Fibroblast of lung (primary cell): Measurements from ENCODE around the gene PZP. TPM values are rescaled to one million over a fixed set of nuclear protein-coding genes. Genes with fewer than 3 reads are reported as not detected.

ENCODE experiments used
- DNase-seq, 2 donors: peaks; one replicate each; pipeline versions ENCODE4 v3.0.0 to v3.0.0-alpha.2; 2010; ENCODE audit warnings: low read depth in 2 of 2
- H2AFZ ChIP-seq: 2 replicates; pipeline ENCODE4 v1.5.1; 2012; ENCODE audit warnings: low read length, control low read depth, inconsistent platforms
- H3K27ac ChIP-seq: 2 replicates; pipeline ENCODE4 v1.5.1; 2011; ENCODE audit warnings: low read length, control low read depth; ENCODE audit not compliant: insufficient read depth
- H3K27me3 ChIP-seq: 2 replicates; pipeline ENCODE4 v1.5.1; 2011; ENCODE audit warnings: mild to moderate bottlenecking, low read length; ENCODE audit not compliant: control insufficient read depth, insufficient read depth
- H3K36me3 ChIP-seq: 2 replicates; pipeline ENCODE4 v1.5.1; 2011; ENCODE audit warnings: low read length; ENCODE audit not compliant: control insufficient read depth, insufficient read depth
- H3K4me1 ChIP-seq: 2 replicates; pipeline ENCODE4 v1.5.1; 2011; ENCODE audit warnings: low read length; ENCODE audit not compliant: control insufficient read depth, insufficient read depth; ENCODE audit errors: extremely low read depth
- H3K4me2 ChIP-seq: 2 replicates; pipeline ENCODE4 v1.5.1; 2011; ENCODE audit warnings: low read length, control low read depth; ENCODE audit not compliant: insufficient read depth; ENCODE audit errors: extremely low read depth
- H3K4me3 ChIP-seq, 4 experiments: fragments of 200-600 bp in 1 of 4; sonication (generic) in 1 of 4; replicated peaks in 1 of 4; 2 replicates each; pipeline ENCODE4 v1.5.1; 2011 to 2016; ENCODE audit warnings: low read length in 4 of 4, low read depth in 3 of 4, mild to moderate bottlenecking in 3 of 4, control low read depth in 2 of 4, inconsistent platforms in 1 of 4, mixed read lengths in 1 of 4; ENCODE audit not compliant: insufficient read depth in 1 of 4; ENCODE audit errors: control extremely low read depth in 1 of 4
- H3K79me2 ChIP-seq: 2 replicates; pipeline ENCODE4 v1.5.1; 2012; ENCODE audit warnings: mild to moderate bottlenecking, low read length, inconsistent platforms; ENCODE audit not compliant: control insufficient read depth, insufficient read depth
- H3K9ac ChIP-seq: 2 replicates; pipeline ENCODE4 v1.5.1; 2011; ENCODE audit warnings: mild to moderate bottlenecking, low read length, control low read depth; ENCODE audit not compliant: insufficient read depth
- H3K9me3 ChIP-seq: 2 replicates; pipeline ENCODE4 v1.5.1; 2012; ENCODE audit warnings: low read depth, low read length; ENCODE audit not compliant: control insufficient read depth, insufficient read depth
- H4K20me1 ChIP-seq: 2 replicates; pipeline ENCODE4 v1.5.1; 2011; ENCODE audit warnings: low read length; ENCODE audit not compliant: control insufficient read depth, insufficient read depth; ENCODE audit errors: extremely low read depth
- CTCF ChIP-seq, 2 donors: IDR thresholded peaks in 1 of 2; conservative IDR thresholded peaks in 1 of 2; 1 replicate in 1 of 2; 2 replicates in 1 of 2; pipeline ENCODE4 v1.5.1; 2011 to 2012; ENCODE audit warnings: low read length in 2 of 2, control low read depth in 1 of 2, inconsistent platforms in 1 of 2, low read depth in 1 of 2, mild to moderate bottlenecking in 1 of 2
- EZH2 ChIP-seq: IDR thresholded peaks from 2 replicates; pipeline ENCODE4 v1.5.1; 2012; ENCODE audit warnings: low read length, control low read depth, mild to moderate bottlenecking; ENCODE audit errors: missing control alignments
- polyA plus RNA-seq, 2 donors: library from polyadenylated mRNA; depleted of rRNA in 1 of 2; stranded (reverse) in 1 of 2; unstranded in 1 of 2; fragments of >200 nt; gene quantifications; 2 replicates each; pipeline ENCODE4 v1.2.1, GENCODE V29; 2011 to 2012; ENCODE audit warnings: missing spikeins in 1 of 2
- total RNA-seq: library from RNA; depleted of rRNA; stranded (reverse); fragments of >200 nt; gene quantifications from 2 replicates; pipeline ENCODE4 v1.2.1, GENCODE V29; 2014

PZP gene
- total and polyA plus RNA-seq, 2 donors (not counting 1 experiment from before 2014, with no cell fraction given) = not detected

GRCh38 chr12:9214534-9214933 is 6.3 kb upstream of the PZP start:
- no peak for TF ChIP-seq CTCF (conservative IDR thresholded peaks at IDR 0.05 in 1 of 2, IDR thresholded peaks at IDR 0.05 in 1 of 2; ENCODE audit: low read depth in 1 of 2, low read length in 2 of 2)
- no peak for TF ChIP-seq EZH2

GRCh38 chr12:9211687-9212086 is 3.5 kb upstream of the PZP start:
- TF ChIP-seq EZH2 = no peak
- TF ChIP-seq CTCF (conservative IDR thresholded peaks at IDR 0.05 in 1 of 2, IDR thresholded peaks at IDR 0.05 in 1 of 2; ENCODE audit: low read depth in 1 of 2, low read length in 2 of 2) = no peak
- no peak overlapping the region for H3K4me3 ChIP-seq
- H3K27me3 ChIP-seq = no peaks in the 10 kb centered on the region
- H3K9ac ChIP-seq = no peak overlapping the region
- H3K79me2 ChIP-seq = no peaks in the 10 kb centered on the region
- no peak overlapping the region for H2AFZ ChIP-seq
- no peaks in the 10 kb centered on the region for H3K9me3 ChIP-seq
- H3K36me3 ChIP-seq = no peaks in the 10 kb centered on the region
- no peak overlapping the region for H3K4me2 ChIP-seq
- H3K4me1 ChIP-seq = no peaks in the 10 kb centered on the region
- H4K20me1 ChIP-seq = no peaks in the 10 kb centered on the region
- no peak for DNase-seq
- no peak overlapping the region for H3K27ac ChIP-seq

More at GRCh38 chr12:9214534-9214933, 6.3 kb upstream of the PZP start:
- no peaks in the 10 kb centered on the region for H4K20me1 ChIP-seq
- H3K79me2 ChIP-seq = no peaks in the 10 kb centered on the region
- H3K4me2 ChIP-seq = no peak overlapping the region
- no peak for DNase-seq
- no peak overlapping the region for H3K9ac ChIP-seq
- no peaks in the 10 kb centered on the region for H3K27me3 ChIP-seq
- no peaks in the 10 kb centered on the region for H3K9me3 ChIP-seq
- no peak overlapping the region for H3K4me3 ChIP-seq
- H3K36me3 ChIP-seq = no peaks in the 10 kb centered on the region
- H3K4me1 ChIP-seq = no peaks in the 10 kb centered on the region
- no peak overlapping the region for H3K27ac ChIP-seq
- no peak overlapping the region for H2AFZ ChIP-seq

DNA sequence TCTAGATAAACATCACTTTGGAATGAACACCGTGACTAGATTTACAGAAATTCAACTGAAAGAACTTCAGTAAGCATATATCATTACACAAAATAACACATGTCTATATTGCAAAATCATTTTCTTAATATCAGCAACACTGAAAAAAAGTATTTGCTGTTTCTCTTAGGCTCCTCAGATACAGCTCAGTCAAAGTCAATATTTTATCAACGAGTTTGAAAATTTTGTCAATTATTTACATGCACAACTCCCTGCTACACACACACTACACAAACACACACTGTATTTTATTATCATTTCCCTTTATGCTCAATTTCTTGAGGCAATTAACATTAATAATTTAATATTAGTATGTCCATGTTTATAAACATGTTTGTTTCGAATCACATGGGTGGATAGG is 3.8 kb downstream of the PZP start:
- H3K4me1 ChIP-seq = no peaks in the 10 kb centered on the region

More for the DNA sequence above, 3.8 kb downstream of the PZP start:
- Histone ChIP-seq H3K27me3 (no peaks in the 10 kb centered on the region), H3K36me3 (no peaks in the 10 kb centered on the region), H3K9me3 (no peaks in the 10 kb centered on the region), H3K9ac (no peak overlapping the region), H3K4me3 (no peak overlapping the region), H2AFZ (no peak overlapping the region), H4K20me1 (no peaks in the 10 kb centered on the region), H3K4me2 (no peak overlapping the region), H3K79me2 (no peaks in the 10 kb centered on the region), H3K27ac (no peak overlapping the region)
- DNase-seq = peak in 1 of 2 donors; percentile 3
- no peak for TF ChIP-seq CTCF (conservative IDR thresholded peaks at IDR 0.05 in 1 of 2, IDR thresholded peaks at IDR 0.05 in 1 of 2; ENCODE audit: low read depth in 1 of 2, low read length in 2 of 2)
